Ishikawa (cell line): Measurements from ENCODE around the gene EML4.

Experiments used
- CEBPB ChIP-seq: IDR thresholded peaks from 2 replicates; pipeline ENCODE4 v1.6.1; 2012
- CREB1 ChIP-seq: IDR thresholded peaks from 2 replicates; pipeline ENCODE4 v1.6.1; 2012; ENCODE audit warnings: low read depth
- EGR1 ChIP-seq: IDR thresholded peaks from 2 replicates; pipeline ENCODE4 v1.6.1; 2012
- EP300 ChIP-seq: IDR thresholded peaks from 2 replicates; pipeline ENCODE4 v1.6.1; 2012; ENCODE audit warnings: borderline replicate concordance
- FOXM1 ChIP-seq: IDR thresholded peaks from 2 replicates; pipeline ENCODE4 v1.6.1; 2012; ENCODE audit warnings: low read depth, borderline replicate concordance
- MAX ChIP-seq: IDR thresholded peaks from 2 replicates; pipeline ENCODE4 v1.6.1; 2012
- NFIC ChIP-seq: IDR thresholded peaks from 2 replicates; pipeline ENCODE4 v1.6.1; 2012
- RAD21 ChIP-seq: IDR thresholded peaks from 2 replicates; pipeline ENCODE4 v1.6.1; 2012; ENCODE audit warnings: low read depth
- TAF1 ChIP-seq: IDR thresholded peaks from 2 replicates; pipeline ENCODE4 v1.6.1; 2012; ENCODE audit warnings: low read depth, mild to moderate bottlenecking
- TCF12 ChIP-seq: IDR thresholded peaks from 2 replicates; pipeline ENCODE4 v1.6.1; 2012; ENCODE audit warnings: low read depth
- TEAD4 ChIP-seq: IDR thresholded peaks from 2 replicates; pipeline ENCODE4 v1.6.1; 2012
- YY1 ChIP-seq: IDR thresholded peaks from 2 replicates; pipeline ENCODE4 v1.6.1; 2012; ENCODE audit warnings: low read depth
- ZBTB7A ChIP-seq: IDR thresholded peaks from 2 replicates; pipeline ENCODE4 v1.6.1; 2012; ENCODE audit warnings: low read depth
- TF ChIP-seq, protein P1 (sequence below): IDR thresholded peaks from 2 replicates; pipeline ENCODE4 v1.6.1; 2012
- TF ChIP-seq, protein P2 (sequence below): IDR thresholded peaks from 2 replicates; pipeline ENCODE4 v1.6.1; 2012; ENCODE audit warnings: low read depth, mild to moderate bottlenecking

Gene EML4

DNA sequence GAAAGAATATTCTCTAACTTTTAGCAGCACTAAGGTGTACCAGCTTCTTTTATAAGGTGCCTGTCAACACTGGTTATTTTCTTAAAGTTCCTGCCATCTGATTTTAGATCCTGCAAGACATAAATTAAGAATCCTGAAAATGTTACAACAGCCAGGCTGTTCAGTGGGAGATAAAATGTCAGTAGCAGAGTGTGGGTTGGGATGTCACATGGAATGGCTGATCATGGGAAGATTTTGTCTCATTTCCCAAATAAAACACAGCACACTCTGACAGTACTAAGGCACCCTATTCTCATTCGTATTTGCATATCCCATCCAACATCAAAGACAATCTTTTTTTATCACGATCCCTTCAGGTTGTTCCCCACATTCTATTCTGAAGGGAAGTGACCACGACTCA lies 194.3 kb downstream of the EML4 start:
- TF ChIP-seq CREB1 = no peak
- TF ChIP-seq NFIC = no peak
- no peak for TF ChIP-seq YY1
- TF ChIP-seq TAF1 = no peak
- TF ChIP-seq, protein P1, sequence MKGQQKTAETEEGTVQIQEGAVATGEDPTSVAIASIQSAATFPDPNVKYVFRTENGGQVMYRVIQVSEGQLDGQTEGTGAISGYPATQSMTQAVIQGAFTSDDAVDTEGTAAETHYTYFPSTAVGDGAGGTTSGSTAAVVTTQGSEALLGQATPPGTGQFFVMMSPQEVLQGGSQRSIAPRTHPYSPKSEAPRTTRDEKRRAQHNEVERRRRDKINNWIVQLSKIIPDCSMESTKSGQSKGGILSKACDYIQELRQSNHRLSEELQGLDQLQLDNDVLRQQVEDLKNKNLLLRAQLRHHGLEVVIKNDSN = no peak
- no peak for TF ChIP-seq TCF12
- no peak for TF ChIP-seq MAX
- no peak for TF ChIP-seq EP300
- TF ChIP-seq ZBTB7A = no peak
- no peak for TF ChIP-seq RAD21
- TF ChIP-seq EGR1 = no peak
- no peak for TF ChIP-seq TEAD4
- TF ChIP-seq, protein P2, sequence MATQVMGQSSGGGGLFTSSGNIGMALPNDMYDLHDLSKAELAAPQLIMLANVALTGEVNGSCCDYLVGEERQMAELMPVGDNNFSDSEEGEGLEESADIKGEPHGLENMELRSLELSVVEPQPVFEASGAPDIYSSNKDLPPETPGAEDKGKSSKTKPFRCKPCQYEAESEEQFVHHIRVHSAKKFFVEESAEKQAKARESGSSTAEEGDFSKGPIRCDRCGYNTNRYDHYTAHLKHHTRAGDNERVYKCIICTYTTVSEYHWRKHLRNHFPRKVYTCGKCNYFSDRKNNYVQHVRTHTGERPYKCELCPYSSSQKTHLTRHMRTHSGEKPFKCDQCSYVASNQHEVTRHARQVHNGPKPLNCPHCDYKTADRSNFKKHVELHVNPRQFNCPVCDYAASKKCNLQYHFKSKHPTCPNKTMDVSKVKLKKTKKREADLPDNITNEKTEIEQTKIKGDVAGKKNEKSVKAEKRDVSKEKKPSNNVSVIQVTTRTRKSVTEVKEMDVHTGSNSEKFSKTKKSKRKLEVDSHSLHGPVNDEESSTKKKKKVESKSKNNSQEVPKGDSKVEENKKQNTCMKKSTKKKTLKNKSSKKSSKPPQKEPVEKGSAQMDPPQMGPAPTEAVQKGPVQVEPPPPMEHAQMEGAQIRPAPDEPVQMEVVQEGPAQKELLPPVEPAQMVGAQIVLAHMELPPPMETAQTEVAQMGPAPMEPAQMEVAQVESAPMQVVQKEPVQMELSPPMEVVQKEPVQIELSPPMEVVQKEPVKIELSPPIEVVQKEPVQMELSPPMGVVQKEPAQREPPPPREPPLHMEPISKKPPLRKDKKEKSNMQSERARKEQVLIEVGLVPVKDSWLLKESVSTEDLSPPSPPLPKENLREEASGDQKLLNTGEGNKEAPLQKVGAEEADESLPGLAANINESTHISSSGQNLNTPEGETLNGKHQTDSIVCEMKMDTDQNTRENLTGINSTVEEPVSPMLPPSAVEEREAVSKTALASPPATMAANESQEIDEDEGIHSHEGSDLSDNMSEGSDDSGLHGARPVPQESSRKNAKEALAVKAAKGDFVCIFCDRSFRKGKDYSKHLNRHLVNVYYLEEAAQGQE = no peak
- TF ChIP-seq FOXM1 = no peak

GRCh38 chr2:42364658-42365057 lies 195.5 kb downstream of the EML4 start:
- TF ChIP-seq CREB1 (no peak), MAX (no peak), TEAD4 (no peak), TCF12 (no peak), EP300 (no peak), ZBTB7A (no peak), RAD21 (no peak), FOXM1 (no peak), YY1 (no peak), EGR1 (no peak), TAF1 (no peak)
- TF ChIP-seq, protein P1 = no peak
- TF ChIP-seq, protein P2 = no peak

- no peak for TF ChIP-seq RAD21
- TF ChIP-seq ZBTB7A = no peak
- TF ChIP-seq EP300 = no peak
- TF ChIP-seq YY1 = no peak
- TF ChIP-seq, protein P1 = no peak
- no peak for TF ChIP-seq TAF1
These were observed 197.3 kb downstream of the EML4 start for GRCh38 chr2:42366411-42366810.

GRCh38 chr2:42367835-42368234 lies 198.7 kb downstream of the EML4 start:
- no peak for TF ChIP-seq EP300
- TF ChIP-seq EGR1 = no peak
- TF ChIP-seq ZBTB7A = no peak
- TF ChIP-seq FOXM1 = no peak
- no peak for TF ChIP-seq TCF12
- no peak for TF ChIP-seq RAD21
- TF ChIP-seq NFIC = no peak
- TF ChIP-seq, protein P1 = no peak
- TF ChIP-seq YY1 = no peak
- TF ChIP-seq CREB1 = no peak
- no peak for TF ChIP-seq CEBPB
- no peak for TF ChIP-seq MAX
- TF ChIP-seq, protein P2 = no peak
- no peak for TF ChIP-seq TAF1
- TF ChIP-seq TEAD4 = no peak
